Skeletal muscle tissue (tissue), 4 donors: Measurements from ENCODE around the gene MYO10. TPM values are rescaled to one million over a fixed set of nuclear protein-coding genes. Genes with fewer than 3 reads are reported as not detected.
"Not testable (repeated sequence)": the region's sequence is repeated elsewhere in the genome, so short reads cannot be mapped to it uniquely, and the experiment has no call there.

Source experiments
- H3K27ac ChIP-seq: one replicate; pipeline ENCODE4 v1.7.0; 2013; ENCODE audit warnings: mild to moderate bottlenecking, low read depth, low read length, inconsistent platforms
- H3K27me3 ChIP-seq, 3 donors: one replicate each; pipeline ENCODE4 v1.7.0; 2013; ENCODE audit warnings: low read length in 3 of 3; ENCODE audit not compliant: control insufficient read depth in 3 of 3, insufficient read depth in 3 of 3
- H3K36me3 ChIP-seq, 3 donors: one replicate each; pipeline ENCODE4 v1.7.0; 2013; ENCODE audit warnings: low read length in 3 of 3; ENCODE audit not compliant: control insufficient read depth in 3 of 3, insufficient read depth in 3 of 3
- H3K4me1 ChIP-seq, 3 donors: one replicate each; pipeline ENCODE4 v1.7.0; 2013; ENCODE audit warnings: low read length in 3 of 3, mild to moderate bottlenecking in 3 of 3; ENCODE audit not compliant: control insufficient read depth in 3 of 3, insufficient read depth in 3 of 3
- H3K4me3 ChIP-seq, 3 donors: one replicate each; pipeline ENCODE4 v1.7.0; 2013; ENCODE audit warnings: low read length in 3 of 3
- H3K9ac ChIP-seq, 3 donors: one replicate each; pipeline ENCODE4 v1.7.0; 2013; ENCODE audit warnings: low read length in 3 of 3, mild to moderate bottlenecking in 3 of 3, moderate library complexity in 2 of 3, low read depth in 1 of 3
- H3K9me3 ChIP-seq, 3 donors: one replicate each; pipeline ENCODE4 v1.7.0; 2013; ENCODE audit warnings: low read length in 3 of 3; ENCODE audit not compliant: control insufficient read depth in 3 of 3
- total RNA-seq: library from RNA; depleted of rRNA; stranded (reverse); fragments of >200 nt; gene quantifications from one replicate; pipeline ENCODE4 v1.2.3, GENCODE V29; 2014
- donor health status: Osteomylitis.

Gene MYO10
- total RNA-seq, 1 donor from 2014 or later: 27.1 TPM

- no peak overlapping the region for H3K27ac ChIP-seq
Measured at GRCh38 chr5:16759147-16759773, 176.8 kb downstream of the MYO10 start.

GRCh38 chr5:16757989-16758501 lies 178.0 kb downstream of the MYO10 start:
- Histone ChIP-seq H3K9ac (no peak overlapping the region), H3K9me3 (no peaks in the 10 kb centered on the region), H3K27me3 (no peaks in the 10 kb centered on the region), H3K4me1 (no peaks in the 10 kb centered on the region), H3K36me3 (peaks cover 0 to 7% (median 4%) of the 10 kb centered on the region in 3 donors), H3K4me3 (no peak overlapping the region), H3K27ac (no peak overlapping the region)

More at GRCh38 chr5:16759147-16759773, 176.8 kb downstream of the MYO10 start:
- no peaks in the 10 kb centered on the region for H3K27me3 ChIP-seq
- H3K9ac ChIP-seq: no peak overlapping the region
- peaks cover 0 to 10% (median 4%) of the 10 kb centered on the region in 3 donors for H3K36me3 ChIP-seq
- H3K4me3 ChIP-seq: no peak overlapping the region
- no peaks in the 10 kb centered on the region for H3K9me3 ChIP-seq
- H3K4me1 ChIP-seq: no peaks in the 10 kb centered on the region

- H3K9me3 ChIP-seq, H3K4me1 ChIP-seq, H3K9ac ChIP-seq, H3K27ac ChIP-seq, H3K36me3 ChIP-seq, H3K4me3 ChIP-seq, H3K27me3 ChIP-seq: not testable (repeated sequence)
Measured at GRCh38 chr5:16757577-16757976, 178.5 kb downstream of the MYO10 start.

GRCh38 chr5:16757146-16757545 lies 178.9 kb downstream of the MYO10 start:
- no peaks in the 10 kb centered on the region for H3K27me3 ChIP-seq
- no peak overlapping the region for H3K4me3 ChIP-seq
- peaks cover 0 to 4% (median 3%) of the 10 kb centered on the region in 3 donors for H3K36me3 ChIP-seq

GRCh38 chr5:16756692-16757091 lies 179.4 kb downstream of the MYO10 start:
- H3K4me1 ChIP-seq: no peaks in the 10 kb centered on the region
- H3K27ac ChIP-seq: no peak overlapping the region
- no peaks in the 10 kb centered on the region for H3K27me3 ChIP-seq
- no peak overlapping the region for H3K9ac ChIP-seq
- no peaks in the 10 kb centered on the region for H3K9me3 ChIP-seq
- H3K36me3 ChIP-seq: peaks cover 0 to 4% (median 2%) of the 10 kb centered on the region in 3 donors
- no peak overlapping the region for H3K4me3 ChIP-seq

More at GRCh38 chr5:16757146-16757545, 178.9 kb downstream of the MYO10 start:
- no peak overlapping the region for H3K27ac ChIP-seq
- H3K4me1 ChIP-seq: no peaks in the 10 kb centered on the region
- no peaks in the 10 kb centered on the region for H3K9me3 ChIP-seq
- no peak overlapping the region for H3K9ac ChIP-seq

- Histone ChIP-seq H3K4me1 (no peaks in the 10 kb centered on the region), H3K9me3 (no peaks in the 10 kb centered on the region), H3K9ac (no peak overlapping the region), H3K27me3 (no peaks in the 10 kb centered on the region), H3K36me3 (peaks cover 0 to 4% (median 2%) of the 10 kb centered on the region in 3 donors), H3K4me3 (no peak overlapping the region), H3K27ac (no peak overlapping the region)
Measured at GRCh38 chr5:16755641-16756040, 180.4 kb downstream of the MYO10 start.

- Histone ChIP-seq H3K36me3 (peaks cover 0 to 4% (median 2%) of the 10 kb centered on the region in 3 donors), H3K27ac (no peak overlapping the region), H3K4me3 (no peak overlapping the region)
Measured at GRCh38 chr5:16754601-16755000, 181.5 kb downstream of the MYO10 start.

GRCh38 chr5:16754086-16754485 lies 182.0 kb downstream of the MYO10 start:
- no peaks in the 10 kb centered on the region for H3K9me3 ChIP-seq
- H3K4me3 ChIP-seq: no peak overlapping the region
- H3K27me3 ChIP-seq: no peaks in the 10 kb centered on the region
- H3K4me1 ChIP-seq: no peaks in the 10 kb centered on the region
- peaks cover 0 to 4% (median 2%) of the 10 kb centered on the region in 3 donors for H3K36me3 ChIP-seq
- no peak overlapping the region for H3K9ac ChIP-seq
- H3K27ac ChIP-seq: no peak overlapping the region

More at GRCh38 chr5:16754601-16755000, 181.5 kb downstream of the MYO10 start:
- H3K9ac ChIP-seq: no peak overlapping the region
- H3K4me1 ChIP-seq: no peaks in the 10 kb centered on the region
- no peaks in the 10 kb centered on the region for H3K27me3 ChIP-seq
- no peaks in the 10 kb centered on the region for H3K9me3 ChIP-seq

- no peaks in the 10 kb centered on the region for H3K9me3 ChIP-seq
Measured at GRCh38 chr5:16750445-16750844, 185.6 kb downstream of the MYO10 start.

GRCh38 chr5:16749626-16750025 lies 186.5 kb downstream of the MYO10 start:
- Histone ChIP-seq H3K27ac (no peak overlapping the region), H3K27me3 (no peaks in the 10 kb centered on the region), H3K9me3 (no peaks in the 10 kb centered on the region), H3K4me1 (no peaks in the 10 kb centered on the region), H3K4me3 (no peak overlapping the region), H3K9ac (no peak overlapping the region), H3K36me3 (no peaks in the 10 kb centered on the region)

More at GRCh38 chr5:16750445-16750844, 185.6 kb downstream of the MYO10 start:
- no peak overlapping the region for H3K27ac ChIP-seq
- H3K4me3 ChIP-seq: no peak overlapping the region
- H3K36me3 ChIP-seq: no peaks in the 10 kb centered on the region
- no peak overlapping the region for H3K9ac ChIP-seq
- no peaks in the 10 kb centered on the region for H3K27me3 ChIP-seq
- H3K4me1 ChIP-seq: no peaks in the 10 kb centered on the region
